RWPE1 (cell line): ENCODE measurements around the gene C12orf43.

Experiments
- CTCF ChIA-PET: fragments of 350-600 bp; sonication (Branson Sonifier 250); formaldehyde crosslinking; extraction: SDS; loops from one replicate; lab custom pipeline; 2021; lab: Yijun Ruan, JAX
- POLR2A ChIA-PET: fragments of 400-600 bp; formaldehyde crosslinking; extraction: SDS; loops from one replicate; lab custom pipeline; 2020; ENCODE audit warnings: antibody characterized with exemption; ENCODE audit not compliant: low non-redundant PET; lab: Yijun Ruan, JAX
- DNase-seq: peaks from one replicate; pipeline ENCODE4 v3.0.0; 2012; ENCODE audit warnings: low spot score
- H3K27ac ChIP-seq: fragments of 450-650 bp; 2 replicates; pipeline ENCODE4 v1.5.1; 2017
- CTCF ChIP-seq: fragments of 450-650 bp; conservative IDR thresholded peaks from 2 replicates; pipeline ENCODE4 v1.5.1; 2017; ENCODE audit warnings: low read depth, mild to moderate bottlenecking

The C12orf43 gene

GRCh38 chr12:120979862-120980696 lies 36.2 kb downstream of the C12orf43 start:
- ChIA-PET CTCF (no interaction called here), POLR2A (interaction anchor here (0.6 kb wide), 1 partner anchor 247 kb away, joined by 3 read pairs; no protein-coding TSS in a partner anchor)
- no peak for DNase-seq
- H3K27ac ChIP-seq: no peak overlapping the region
- TF ChIP-seq CTCF: no peak

- POLR2A ChIA-PET: interaction anchor here (0.6 kb wide), 1 partner anchor 247 kb away, joined by 3 read pairs; no protein-coding TSS in a partner anchor
These were observed 36.9 kb downstream of the C12orf43 start for GRCh38 chr12:120979220-120979861.

GRCh38 chr12:120978296-120979219 lies 37.7 kb downstream of the C12orf43 start, which contains the start of gene HNF1A:
HNF1A (plus strand) TSS chr12:120978543; CDS start chr12:120978769, 226 bp downstream.
- POLR2A ChIA-PET: no interaction called here
- no peak for TF ChIP-seq CTCF
- no peak for DNase-seq
- CTCF ChIA-PET: interaction anchor here (0.6 kb wide), 1 partner anchor 312 kb away, joined by 3 read pairs; no protein-coding TSS in a partner anchor
- H3K27ac ChIP-seq: no peak within 1 kb of the TSS

More at GRCh38 chr12:120979220-120979861, 36.9 kb downstream of the C12orf43 start:
- H3K27ac ChIP-seq: no peak overlapping the region
- no peak for TF ChIP-seq CTCF
- no peak for DNase-seq
- CTCF ChIA-PET: no interaction called here

- ChIA-PET CTCF (interaction anchor here (0.6 to 0.7 kb wide), 2 partner anchors 311 to 320 kb away, joined by 3 read pairs; no protein-coding TSS in a partner anchor), POLR2A (no interaction called here)
- H3K27ac ChIP-seq: no peak overlapping the region
- no peak for DNase-seq
- no peak for TF ChIP-seq CTCF
These were observed 38.6 kb downstream of the C12orf43 start for GRCh38 chr12:120977531-120978295.

GRCh38 chr12:120972870-120973543 lies 43.3 kb downstream of the C12orf43 start:
- ChIA-PET POLR2A (no interaction called here), CTCF (interaction anchor here (0.7 to 1.3 kb wide), 5 partner anchors 10 to 332 kb away, joined by 3 to 5 read pairs (median 5); no protein-coding TSS in a partner anchor)
- H3K27ac ChIP-seq: no peak overlapping the region
- TF ChIP-seq CTCF: no peak
- no peak for DNase-seq
